ENCODE measurements around the gene ERP44.
"Not testable (repeated sequence)": the region's sequence is repeated elsewhere in the genome, so short reads cannot be mapped to it uniquely, and the experiment has no call there.

The ERP44 gene

DNA sequence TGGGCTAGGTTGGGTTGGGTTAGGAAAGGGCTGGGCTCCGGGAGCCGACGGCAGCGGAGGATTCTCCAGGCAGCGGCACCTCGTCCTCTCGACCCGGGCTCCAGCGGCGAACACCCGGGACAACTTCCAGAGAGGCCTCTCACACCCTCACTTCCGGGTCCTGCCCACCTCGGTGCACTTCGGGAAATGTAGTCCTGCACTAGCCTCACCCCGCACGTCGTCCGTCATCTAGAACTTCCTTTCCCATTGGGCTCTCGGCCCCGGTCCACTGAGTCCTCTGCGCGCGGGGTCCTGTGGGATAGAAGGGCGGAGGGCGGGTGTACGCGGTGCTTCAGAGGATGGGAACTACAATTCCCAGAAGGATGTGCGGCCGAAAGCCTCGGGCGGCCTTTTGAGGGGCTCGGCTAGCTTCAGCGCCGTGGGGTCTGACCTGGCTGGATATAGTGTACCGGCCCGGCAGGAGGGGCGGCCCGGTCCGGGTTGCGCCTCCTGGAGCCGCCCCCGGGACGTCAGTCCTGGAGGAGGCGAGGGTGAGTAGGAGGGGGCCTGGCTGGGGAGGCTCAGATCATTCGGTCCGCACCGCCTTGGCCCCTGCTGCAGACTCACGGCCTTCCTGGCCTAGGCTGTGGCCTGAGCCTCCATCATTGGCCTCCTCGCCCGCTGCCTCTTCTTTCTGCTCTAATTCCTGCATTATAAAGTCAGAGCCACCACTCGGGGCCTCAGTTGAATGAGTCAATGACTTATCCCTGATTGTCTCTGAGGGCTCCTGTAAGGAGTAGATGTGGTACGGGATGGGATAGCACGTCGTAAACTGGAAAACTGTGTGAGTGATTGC, at the start of gene ERP44, which contains the start of gene INVS:
Gene ERP44, minus strand, starts transcription at position 114 of the 835 bp plus-strand sequence. CDS start 160 bp downstream, outside the sequence.
Gene INVS, plus strand, starts transcription at position 357 of the 835 bp plus-strand sequence. CDS start 5,279 bp downstream, outside the sequence.
- DNase-seq (ENCODE audit: low read depth) = peak; percentile 99

DNA sequence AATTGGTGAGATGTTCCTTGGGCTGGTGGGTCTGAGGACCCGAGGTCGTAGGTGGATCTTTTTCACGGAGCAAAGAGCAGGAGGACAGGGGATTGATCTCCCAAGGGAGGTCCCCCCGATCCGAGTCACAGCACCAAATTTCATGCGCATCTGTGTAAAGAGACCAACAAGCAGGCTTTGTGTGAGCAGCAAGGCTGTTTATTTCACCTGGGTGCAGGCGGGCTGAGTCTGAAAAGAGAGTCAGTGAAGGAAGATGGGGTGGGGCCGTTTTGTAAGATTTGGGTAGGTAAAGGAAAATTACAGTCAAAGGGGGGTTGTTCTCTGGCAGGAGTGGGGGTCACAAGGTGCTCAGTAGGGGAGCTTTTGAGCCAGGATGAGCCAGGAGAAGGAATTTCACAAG, 47.2 kb upstream of the ERP44 start:
- DNase-seq (ENCODE audit: low read depth) = not testable (repeated sequence)

DNA sequence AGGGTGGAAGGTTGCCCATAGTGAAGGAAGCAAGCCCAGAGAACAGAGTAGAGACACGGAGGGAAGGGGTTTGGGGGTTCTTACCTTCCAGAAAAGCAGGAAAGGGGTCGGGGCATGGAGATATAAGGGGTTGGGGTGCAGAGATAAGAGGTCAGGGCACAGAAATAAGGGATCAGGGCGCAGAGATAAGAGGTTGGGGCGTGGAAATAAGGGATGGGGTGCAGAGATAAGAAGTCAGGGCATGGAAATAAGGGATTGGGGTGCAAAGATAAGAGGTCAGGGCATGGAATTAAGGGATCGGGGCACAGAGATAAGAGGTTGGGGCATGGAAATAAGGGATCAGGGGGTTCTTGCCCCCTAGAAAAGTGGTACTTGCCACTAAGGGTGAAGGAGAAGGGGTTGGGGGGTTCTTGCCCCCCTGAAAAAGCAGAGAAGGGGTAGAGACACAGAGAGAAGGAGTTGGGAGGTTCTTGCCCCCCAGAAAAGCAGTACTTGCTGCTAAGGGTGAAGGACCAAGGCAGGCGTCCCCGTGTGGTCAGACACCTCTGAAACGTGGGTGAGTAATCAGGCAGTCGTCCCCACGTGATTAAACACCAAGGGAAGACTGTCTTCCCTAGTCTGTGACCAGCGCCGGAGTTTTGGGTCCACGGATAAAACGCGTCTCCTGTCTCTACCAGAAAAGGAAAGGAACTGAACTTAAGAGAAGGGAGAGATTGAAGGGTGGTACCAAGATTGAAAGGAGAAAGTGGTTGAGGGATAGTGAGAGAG, 46.6 kb upstream of the ERP44 start:
- DNase-seq (ENCODE audit: low read depth) = not testable (repeated sequence)

DNA sequence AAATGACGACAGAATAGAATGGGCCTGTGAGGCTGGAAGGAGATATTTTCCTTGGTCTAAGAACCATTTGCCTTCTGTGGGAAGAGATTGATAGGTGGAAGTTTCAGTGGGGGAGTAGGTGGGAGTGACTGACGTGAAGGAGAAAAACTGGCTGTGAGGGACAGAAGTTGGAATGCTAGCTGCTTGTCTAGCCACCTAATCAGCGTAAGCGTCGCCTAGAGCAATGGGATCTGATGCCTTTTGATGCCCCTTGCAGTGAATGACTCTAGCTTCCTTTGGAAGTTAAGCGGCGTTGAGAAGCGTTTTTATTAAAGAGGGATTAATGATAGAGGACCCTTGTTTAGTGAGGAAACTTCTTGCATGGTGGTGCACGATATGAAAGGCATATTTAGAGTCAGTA, 43.1 kb upstream of the ERP44 start:
- DNase-seq (ENCODE audit: low read depth) = not testable (repeated sequence)

DNA sequence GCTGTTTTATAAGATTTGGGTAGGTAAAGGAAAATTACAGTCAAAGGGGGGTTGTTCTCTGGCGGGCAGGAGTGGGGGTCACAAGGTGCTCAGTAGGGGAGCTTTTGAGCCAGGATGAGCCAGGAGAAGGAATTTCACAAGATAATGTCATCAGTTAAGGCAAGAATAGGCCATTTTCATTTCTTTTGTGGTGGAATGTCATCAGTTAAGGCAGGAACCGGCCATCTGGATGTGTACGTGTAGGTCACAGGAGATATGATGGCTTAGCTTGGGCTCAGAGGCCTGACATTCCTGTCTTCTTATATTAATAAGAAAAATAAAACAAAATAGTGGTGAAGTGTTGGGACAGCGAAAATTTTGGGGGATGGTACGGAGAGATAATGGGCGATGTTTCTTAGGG, 41.5 kb upstream of the ERP44 start:
- DNase-seq (ENCODE audit: low read depth) = not testable (repeated sequence)

DNA sequence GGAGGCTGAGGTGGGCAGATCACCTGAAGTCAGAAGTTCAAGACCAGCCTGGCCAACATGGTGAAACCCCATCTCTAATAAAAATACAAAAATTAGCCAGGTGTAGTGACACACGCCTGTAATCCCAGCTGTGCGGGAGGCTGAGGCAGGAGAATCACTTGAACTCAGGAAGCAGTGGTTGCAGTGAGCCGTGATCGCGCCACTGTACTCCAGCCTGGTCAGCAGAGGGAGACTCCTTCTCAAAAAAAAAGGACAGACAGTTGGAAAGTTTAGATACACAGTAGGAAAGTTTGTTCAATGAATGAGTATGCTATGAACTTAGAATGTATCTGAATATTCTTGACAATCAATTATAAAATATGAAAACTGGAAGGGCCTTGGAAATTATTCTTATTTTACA, 38.0 kb upstream of the ERP44 start:
- peak; percentile 28 for DNase-seq (ENCODE audit: low read depth)

DNA sequence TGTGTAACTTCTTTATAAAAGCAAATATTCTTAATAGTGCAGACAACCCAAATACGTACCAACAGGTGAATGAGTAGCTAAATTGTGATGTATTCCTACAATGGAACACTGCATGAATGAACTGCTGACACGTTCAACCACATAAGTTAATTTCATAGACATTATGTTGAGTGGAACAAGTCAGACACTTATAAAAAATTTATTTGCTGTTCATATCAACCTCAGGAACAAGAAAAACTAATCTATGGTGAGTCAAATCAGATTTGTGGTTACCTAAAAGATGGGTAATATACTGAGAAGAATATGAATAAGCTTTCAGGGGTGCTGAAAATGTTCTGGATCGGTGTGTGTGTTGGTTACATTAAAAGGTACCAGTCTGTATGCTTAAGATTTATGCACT, 35.9 kb upstream of the ERP44 start:
- DNase-seq (ENCODE audit: low read depth) = no peak

DNA sequence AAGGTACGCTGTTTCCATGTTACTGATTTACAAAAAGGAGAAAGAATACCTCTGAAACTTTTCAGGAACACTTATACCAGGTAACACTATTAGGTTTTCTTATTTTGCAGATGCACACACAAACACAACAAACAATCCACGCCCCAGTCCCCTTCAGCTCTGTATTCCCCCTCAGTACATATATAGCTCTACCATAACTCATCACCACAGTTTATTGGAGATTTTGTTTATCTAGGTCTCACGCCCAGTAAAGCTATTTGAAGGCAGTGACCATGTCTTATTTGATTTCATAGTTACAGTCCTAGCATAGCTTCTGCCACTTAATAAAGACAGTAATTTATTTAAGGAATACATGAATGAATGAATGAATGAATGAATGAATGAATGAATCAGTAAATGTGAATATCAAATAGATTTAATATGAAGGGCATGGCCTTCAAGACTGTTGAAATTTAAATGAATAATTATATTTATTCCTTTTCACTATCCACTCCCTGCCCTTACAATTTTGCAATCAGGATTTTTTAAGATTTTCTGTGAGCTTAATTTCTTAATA, 33.2 kb upstream of the ERP44 start:
- no peak for DNase-seq (ENCODE audit: low read depth)

DNA sequence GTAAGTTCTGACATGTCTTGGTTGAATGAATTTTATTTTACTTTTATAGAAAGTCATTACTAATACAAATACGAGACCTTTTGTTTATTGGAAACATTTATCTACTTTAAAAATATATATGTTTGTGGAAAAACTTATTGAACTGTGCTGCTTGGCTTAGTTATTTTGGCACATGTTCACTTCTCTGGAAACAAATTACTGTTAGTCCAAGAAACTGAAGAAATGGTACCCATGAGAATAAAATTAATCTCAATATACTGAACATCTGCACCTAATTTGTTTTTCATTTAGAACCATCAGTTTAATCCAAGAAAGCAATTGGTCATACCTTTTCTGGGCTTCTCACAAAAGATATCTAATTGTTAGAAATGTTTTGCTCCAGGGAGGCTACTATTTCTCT, 32.4 kb upstream of the ERP44 start:
- DNase-seq (ENCODE audit: low read depth) = no peak

DNA sequence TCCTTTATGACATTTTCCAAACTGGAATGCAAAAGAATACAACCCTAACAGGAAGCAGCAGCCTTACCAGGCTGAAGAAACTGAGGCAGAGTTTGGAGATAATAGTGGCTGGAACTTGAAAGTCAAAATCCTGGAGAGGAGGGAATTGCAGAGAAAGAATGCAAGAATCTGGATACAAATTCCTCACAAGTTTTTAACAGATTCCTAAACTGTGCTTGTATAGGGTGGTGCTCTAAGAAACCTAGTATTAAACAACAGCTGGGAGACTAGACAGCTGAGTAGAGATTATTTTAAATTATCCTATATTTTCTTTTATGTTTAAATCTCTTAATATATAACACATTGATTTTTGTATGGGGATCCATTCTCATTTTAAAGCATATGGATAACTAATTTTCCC, 31.0 kb upstream of the ERP44 start:
- peak; percentile 32 for DNase-seq (ENCODE audit: low read depth)

DNA sequence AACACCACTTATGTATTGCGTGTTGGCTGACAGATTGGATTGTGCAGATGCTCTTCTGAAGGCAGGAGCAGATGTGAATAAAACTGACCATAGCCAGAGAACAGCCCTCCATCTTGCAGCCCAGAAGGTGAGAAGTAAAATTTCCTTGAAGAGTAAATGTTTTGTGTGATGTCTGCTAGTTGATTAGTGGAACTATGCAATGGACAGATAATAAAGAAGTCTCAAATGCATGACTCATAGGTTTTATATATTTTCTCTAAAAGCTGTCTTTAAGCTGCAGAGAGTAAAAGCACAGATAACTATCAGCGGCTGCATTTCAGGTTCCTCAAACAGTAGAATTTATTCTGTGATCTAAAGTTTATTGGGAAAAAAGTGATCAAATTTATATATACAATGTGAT, 27.6 kb upstream of the ERP44 start:
- DNase-seq (ENCODE audit: low read depth) = peak; percentile 22

DNA sequence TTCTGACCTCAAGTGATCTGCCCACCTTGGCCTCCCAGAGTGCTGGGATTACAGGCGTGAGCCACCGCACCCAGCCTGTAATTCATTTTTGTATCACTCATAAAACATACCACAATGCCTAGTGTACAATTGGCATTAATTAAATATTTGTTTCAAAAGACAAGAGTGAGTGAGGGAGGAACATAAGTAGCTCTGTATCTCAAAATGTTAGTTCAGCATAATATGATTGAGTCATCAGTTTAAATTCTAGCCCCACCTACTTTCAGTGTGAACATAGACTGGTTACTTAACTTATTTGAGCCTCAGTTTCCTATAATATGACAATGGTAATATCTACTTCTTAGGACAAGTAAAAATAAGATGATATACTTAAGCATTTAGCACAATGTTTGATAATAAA, 27.1 kb upstream of the ERP44 start:
- peak; percentile 1 for DNase-seq (ENCODE audit: low read depth)

DNA sequence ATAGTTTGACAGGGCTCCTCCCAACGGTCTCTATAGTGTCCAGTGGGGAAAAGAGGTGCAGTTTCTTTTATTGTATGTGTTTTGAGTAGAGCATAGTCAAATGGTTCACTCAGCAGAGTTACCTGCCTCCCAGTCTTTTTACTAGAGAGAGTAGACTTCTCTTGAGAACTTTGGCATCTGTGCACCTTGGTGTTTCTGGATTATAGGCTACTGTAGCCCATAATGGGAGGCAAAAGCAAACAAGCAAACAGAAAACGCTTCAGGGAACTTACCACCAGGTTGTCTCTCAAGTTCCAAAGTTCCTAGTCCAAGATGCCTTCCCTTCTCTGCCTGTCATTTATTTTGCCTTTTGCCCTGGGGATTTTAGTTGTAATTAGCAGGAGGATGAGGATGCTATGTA, 26.4 kb upstream of the ERP44 start:
- no peak for DNase-seq (ENCODE audit: low read depth)

DNA sequence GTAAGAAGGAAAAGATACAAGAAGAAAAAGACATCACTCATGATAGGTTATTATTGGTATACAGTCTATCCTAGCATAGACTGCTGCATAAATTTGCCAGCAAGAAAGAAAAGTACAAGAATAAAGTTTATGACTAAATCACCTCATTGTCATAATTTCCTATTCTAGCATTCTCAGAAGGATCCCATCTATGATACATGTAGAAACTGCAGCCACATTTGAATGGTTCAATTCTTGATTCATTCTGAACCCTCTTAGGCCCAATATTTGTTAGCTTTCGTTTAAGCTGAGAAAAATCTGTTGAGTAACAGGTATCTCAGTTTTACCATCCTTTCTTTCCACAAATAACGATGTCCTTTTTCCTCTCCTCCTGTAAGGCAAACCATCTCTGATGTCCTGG, 21.5 kb upstream of the ERP44 start:
- no peak for DNase-seq (ENCODE audit: low read depth)

DNA sequence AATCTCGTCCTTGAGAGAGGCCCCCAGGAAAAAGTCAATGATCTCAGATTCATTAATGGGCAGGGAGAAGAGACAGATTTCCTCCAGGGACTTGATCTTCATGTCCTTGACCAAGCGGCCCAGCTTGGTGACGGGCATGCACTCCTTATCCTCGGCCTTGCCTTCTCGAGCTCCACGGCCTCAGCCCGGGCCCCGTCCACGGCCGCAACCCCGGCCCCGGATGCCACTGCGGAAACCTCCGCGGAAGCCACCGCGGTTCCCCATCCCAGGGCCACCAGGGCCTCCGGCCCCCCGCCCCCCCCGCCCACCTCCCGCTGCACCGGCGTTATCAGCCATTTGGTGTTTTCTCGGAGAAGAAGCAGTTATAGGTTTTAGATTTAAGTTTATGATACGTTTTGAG, 18.5 kb upstream of the ERP44 start:
- DNase-seq (ENCODE audit: low read depth) = no peak

DNA sequence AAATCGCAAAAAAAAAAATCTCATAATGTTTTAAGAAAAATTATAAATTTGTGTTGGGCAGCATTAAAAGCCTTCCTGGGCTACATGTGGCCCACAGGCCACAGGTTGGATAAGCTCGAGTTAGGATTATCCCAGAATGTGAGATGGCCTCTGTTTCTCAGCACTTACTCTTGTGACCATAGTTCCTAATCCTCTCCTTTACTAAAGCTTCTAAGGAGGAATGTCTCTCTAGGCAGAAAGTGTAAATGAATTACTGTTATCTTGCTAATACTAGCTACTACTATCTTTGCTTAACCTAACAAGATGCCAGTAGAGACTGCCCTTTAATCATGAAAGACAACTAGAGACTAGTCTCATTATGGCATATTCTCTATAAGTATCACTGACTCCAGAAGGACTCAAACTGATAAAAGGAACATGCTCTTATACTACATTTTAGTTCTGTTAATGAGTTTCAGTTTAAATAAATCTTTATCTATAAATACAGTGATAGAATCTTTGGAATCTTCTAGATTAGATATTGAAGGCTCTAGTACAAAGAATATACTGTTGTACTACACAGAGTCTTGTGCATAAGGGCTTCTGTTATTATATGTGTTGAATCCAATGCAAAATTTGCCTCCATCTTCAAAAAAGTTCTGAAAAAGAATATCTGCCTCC, 14.0 kb upstream of the ERP44 start:
- DNase-seq (ENCODE audit: low read depth) = no peak

DNA sequence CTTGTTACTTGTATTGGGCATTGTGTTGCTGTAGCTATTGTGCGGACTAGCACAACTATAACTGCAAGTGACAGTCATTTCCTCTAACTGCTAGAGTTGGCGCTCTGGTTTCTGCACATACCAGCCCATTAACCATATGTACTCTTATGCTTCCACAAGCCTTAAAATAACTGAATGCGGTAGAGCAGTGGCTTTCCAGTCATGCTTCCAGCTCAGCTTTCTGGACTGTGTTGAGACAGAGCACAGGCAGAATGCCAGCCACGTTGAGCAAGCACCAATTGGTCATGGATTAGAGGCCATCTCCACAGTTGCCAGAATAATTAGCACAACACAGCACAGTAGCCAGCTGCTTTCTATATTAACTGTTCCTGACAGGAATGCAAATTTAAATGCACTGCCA, 12.4 kb upstream of the ERP44 start:
- peak; percentile 99 for DNase-seq (ENCODE audit: low read depth)

DNA sequence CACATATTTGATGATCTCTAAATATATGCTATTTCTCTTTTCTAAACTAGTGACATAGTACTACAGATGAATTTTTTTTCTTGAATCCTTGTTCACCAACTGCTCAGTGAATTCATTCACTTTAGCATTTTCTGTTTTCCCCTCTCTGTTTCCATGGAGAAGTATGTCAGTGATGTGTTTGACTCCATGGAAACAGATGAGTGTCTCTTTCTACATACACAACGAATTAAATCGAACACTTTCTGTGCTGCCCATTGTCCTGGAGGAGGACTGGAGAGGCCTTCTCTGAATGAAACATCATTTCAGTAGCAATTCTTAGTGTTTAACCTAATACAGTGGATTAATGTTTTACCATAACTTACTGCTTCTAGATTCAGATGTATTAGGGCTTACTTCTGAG, 9.8 kb upstream of the ERP44 start:
- peak; percentile 6 for DNase-seq (ENCODE audit: low read depth)

DNA sequence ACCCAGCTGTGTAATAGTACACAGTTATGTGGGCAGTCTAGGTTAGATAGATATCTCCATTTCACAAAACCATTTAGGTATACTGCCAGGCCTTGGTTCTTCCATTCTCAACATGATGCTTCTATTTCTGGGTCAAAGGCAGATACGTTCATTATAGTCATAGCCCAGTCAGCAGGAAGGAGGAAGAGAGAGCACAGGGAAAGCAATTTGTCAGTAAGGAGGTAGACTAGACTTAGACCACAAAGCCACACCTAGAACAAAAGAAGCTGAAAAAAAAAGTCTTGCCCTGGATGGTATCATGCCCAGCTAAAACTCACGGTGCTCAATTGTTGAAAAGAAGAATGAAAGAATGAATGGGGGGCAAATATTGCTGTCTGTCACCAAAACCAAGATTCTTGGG, 7.8 kb upstream of the ERP44 start:
- no peak for DNase-seq (ENCODE audit: low read depth)

DNA sequence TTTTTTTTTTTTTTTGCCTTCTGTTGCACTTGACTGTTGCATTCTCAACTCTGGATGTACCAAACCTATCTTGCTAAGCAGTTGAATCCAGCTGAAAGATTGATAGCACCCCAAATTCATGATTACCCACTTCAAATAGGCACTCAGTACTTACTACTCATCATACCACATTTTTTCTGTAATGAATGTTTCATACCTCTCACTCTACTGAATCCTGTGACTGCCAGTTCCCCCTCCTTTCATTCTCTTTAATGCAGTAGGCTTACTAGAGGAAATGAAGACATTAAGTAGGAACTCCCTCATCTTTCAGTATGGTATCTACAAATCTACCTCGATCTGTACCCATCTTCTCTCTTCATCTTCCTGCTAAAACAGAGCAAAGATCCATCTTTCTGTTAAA, 7.1 kb upstream of the ERP44 start:
- no peak for DNase-seq (ENCODE audit: low read depth)

DNA sequence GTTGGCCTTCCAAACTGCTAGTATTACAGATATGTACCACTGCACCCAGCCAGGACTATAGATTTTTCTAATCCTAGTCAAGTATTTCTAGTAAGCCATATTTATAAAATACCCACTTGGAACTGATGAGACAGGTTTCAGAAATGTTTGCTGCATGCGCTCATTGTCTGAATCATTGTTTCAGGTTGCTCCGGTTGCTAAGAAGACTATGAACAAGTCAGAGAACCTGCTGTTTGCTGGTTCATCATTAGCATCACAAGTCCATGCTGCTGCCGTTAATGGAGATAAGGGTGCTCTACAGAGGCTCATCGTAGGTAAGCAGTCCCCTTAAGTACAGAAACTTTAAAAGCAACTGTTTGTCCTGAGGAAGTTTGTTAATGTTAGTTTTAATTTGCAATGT, 5.5 kb upstream of the ERP44 start:
- DNase-seq (ENCODE audit: low read depth) = no peak

DNA sequence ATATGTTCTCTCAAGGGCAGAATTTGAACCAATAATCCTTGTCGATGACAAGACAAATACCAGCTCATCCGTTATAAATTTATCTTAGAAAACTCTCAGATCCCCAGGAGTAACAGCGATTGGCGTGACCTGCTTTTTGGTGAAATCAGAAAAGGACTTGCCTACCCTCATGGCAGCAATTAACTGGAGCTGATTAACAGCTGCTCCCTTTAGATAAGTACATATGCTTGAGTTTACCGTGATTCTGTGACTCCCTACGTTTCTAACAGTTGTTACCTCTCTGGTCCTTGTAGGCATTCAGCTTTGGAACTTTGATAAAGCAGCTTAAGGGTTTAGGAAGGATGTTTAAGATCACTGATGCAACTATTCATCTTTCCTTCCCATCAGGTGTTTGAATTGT, 2.8 kb upstream of the ERP44 start:
- no peak for DNase-seq (ENCODE audit: low read depth)
